ENCODE data around the gene PLEK.

The PLEK gene

DNA sequence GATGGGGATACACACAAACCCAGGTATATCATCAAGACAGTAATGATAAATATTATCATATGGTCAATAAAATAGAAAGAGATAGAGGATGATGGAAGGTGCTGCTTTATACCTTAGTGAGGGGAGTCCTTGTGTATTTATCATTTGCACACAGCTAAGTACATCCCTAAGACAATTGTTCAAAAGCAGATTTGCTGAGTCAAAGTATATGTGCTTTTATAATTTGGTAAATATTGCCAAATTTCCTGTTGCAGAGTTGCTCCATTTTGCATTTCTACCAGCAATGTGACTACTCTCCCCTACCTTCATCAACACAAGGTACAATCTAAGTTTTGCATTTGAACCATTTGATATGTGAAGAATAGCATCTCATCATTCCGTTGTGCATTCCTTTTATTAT lies 22.6 kb upstream of the PLEK start:
- TF ChIP-seq, protein P1, sequence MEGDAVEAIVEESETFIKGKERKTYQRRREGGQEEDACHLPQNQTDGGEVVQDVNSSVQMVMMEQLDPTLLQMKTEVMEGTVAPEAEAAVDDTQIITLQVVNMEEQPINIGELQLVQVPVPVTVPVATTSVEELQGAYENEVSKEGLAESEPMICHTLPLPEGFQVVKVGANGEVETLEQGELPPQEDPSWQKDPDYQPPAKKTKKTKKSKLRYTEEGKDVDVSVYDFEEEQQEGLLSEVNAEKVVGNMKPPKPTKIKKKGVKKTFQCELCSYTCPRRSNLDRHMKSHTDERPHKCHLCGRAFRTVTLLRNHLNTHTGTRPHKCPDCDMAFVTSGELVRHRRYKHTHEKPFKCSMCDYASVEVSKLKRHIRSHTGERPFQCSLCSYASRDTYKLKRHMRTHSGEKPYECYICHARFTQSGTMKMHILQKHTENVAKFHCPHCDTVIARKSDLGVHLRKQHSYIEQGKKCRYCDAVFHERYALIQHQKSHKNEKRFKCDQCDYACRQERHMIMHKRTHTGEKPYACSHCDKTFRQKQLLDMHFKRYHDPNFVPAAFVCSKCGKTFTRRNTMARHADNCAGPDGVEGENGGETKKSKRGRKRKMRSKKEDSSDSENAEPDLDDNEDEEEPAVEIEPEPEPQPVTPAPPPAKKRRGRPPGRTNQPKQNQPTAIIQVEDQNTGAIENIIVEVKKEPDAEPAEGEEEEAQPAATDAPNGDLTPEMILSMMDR (IDR thresholded peaks at IDR 0.05): no peak

DNA sequence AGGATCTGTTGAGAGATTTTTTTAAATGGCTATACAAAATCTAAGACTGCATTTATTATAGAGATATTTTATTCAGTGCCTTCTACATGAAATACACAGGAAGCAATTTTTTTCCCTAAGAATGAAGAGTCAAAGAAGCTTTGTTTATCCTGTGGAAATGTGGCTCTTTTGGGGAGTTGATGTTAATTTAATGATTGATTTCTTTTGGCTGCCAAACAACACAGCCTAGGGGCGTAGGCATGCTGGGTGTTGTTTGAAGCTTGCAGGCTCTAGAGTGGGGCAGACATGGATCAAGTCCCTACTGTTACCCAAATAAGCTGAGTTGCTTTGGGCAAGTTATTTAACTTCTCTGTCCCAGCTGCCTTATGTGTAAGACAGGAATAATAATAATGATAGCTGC lies 21.1 kb upstream of the PLEK start:
- TF ChIP-seq, protein P1 (IDR thresholded peaks at IDR 0.05): no peak

DNA sequence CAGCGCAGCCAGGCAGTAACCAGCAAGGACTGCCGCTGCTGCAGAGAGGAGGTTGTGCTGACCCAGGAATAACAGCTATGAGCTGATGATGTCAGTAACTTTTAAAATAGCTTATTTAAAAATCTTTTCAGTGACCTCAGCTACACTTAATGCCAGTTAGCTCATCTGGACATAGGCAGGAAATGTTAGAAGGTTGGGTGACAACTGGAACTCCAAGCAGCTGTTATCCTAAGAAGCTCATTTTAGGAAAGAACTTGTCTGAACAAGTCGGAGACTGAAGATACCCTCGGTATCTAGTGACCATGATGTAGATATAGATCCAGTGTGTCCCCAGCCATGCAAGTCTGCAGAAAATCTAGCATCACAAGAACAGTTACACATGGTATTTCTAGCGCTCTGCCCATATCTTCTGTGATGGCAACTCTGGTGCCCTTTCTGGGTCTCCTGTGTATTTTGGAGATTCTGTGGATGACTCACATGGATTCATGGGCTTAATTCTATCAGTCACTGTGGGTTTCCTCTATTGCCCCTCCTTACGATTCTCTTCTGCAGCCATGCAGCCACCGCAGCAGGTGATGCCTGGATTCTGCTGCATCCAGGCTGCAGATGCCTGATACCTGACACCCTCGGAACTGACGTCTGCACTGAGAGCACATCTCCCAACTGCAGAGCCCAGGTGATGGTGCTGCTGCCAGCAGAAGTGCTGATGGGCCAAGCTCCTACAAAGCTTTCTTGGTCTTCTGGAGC lies 19.8 kb upstream of the PLEK start:
- TF ChIP-seq, protein P1 (IDR thresholded peaks at IDR 0.05): no peak

DNA sequence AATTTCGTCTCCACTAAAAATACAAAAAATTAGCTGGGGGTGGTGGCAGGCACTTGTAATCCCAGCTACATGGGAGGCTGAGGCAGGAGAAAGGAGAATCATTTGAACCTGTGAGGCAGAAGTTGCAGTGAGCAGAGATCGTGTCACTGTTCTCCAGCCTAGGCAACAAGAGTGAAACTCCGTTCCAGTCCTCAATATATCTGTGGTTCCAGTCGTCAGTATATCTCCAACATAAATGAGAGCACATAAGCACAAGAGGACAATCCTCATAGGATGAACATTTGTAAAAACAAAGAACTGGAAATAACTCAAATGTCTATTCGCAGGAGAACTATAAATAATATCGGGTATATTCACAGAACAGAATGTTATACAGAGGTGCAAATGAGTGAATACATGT lies 13.1 kb upstream of the PLEK start:
- TF ChIP-seq, protein P1 (IDR thresholded peaks at IDR 0.05): no peak

DNA sequence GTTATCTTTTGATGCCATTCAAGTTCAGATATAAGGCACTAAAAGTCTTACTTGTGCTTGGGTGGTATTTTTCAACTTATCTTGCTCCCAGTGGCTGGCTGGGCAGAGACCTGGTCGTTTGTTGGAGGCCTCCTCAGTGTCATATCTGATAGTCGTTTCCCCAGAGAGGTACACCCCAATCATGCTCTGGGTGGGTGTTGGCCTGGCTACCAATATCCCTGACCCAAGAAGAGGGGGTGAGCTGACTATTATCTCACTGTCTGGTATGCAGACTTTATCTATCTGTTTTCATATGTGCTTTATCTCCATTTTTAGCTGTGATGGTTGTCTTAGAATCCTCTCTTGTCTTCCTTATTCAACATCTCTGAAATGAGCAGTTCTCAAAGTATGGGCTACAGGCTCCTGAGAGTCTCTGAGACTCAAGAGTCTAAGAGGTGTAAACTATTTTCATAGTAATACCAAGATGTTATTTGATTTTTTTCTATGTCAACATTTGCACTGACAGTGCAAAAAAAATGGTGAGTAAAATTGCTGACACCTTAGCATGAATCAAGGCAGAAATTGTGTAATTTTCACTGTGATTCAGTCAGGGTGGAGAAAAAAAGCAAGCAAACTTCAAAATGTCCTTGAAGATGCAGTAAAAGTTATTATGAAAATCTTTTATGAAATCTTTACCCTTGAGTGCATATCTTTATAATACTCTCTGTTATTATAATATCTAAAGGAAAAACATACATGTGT lies 12.3 kb upstream of the PLEK start:
- TF ChIP-seq, protein P1 (IDR thresholded peaks at IDR 0.05): no peak

DNA sequence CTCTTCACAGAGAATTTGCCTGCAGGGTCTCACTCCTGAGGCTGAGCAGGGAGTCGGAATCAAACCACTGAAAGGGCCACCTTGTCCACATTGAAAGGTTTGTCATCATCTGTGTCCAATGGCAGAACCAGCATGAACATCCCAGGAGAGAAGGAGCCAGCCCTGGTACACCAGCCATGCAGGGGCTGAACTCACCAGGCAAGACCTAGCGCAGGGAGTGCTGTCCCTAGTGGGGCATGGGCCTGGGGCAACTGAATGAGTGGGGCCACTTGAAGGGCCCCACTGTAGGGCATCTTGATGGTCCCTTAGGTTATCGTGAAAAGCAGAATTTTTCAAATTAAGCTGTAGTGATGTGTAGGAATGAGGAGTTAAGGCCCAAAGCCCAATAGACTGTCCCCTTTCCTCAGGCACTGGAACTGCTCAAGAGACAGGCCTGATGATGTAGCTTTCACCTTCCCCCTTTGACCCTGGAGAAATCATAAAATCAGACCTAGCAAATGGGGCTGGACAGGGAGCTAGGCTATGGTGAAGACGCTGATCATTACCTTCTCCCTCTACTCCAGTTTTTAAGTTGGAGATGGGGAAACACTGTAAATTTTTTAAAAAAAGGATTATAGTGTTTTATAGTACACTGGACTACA lies 8.4 kb upstream of the PLEK start:
- TF ChIP-seq, protein P1 (IDR thresholded peaks at IDR 0.05): no peak

DNA sequence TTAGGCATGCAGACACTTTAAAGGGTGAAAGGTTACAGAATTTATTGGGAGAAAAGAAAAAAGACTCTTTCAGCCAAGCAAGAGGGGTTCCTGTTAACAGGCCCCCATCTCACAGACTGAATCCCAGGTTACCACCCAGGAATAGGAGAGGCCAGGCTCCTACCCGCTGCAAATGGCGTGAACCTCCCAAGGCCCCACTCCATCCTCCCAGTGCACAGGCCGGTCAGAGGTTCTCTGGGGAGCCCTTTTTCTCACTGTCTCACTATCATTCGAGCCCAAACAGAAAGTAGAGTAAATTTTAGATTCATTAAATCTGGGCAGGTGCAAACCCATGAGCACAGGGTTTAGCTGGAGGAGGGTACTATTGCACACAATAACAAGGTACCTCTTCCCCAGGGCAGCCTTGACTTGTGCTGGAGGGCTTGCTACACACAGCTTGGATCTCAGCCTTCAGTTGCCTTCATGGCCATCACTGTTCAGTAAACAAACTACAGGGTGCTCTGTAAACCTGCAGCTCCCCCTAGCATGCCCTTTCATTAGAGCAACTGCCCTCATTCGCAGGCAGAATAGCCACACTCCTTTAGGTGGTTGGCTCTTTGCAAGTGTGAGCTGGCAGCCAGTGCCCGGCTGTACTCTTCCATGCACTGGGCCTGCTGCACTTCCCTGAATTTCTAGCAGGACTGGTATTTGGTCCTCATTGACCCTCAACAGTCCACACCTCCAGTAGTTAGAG lies 7.3 kb upstream of the PLEK start:
- TF ChIP-seq, protein P1 (IDR thresholded peaks at IDR 0.05): peak; percentile 39; the same call in 1 of the 2 replicates

Data from LNCAP (cell line).